HepG2 (cell line): Measurements from ENCODE around the gene SESN3. TPM values are rescaled to one million over a fixed set of nuclear protein-coding genes. Genes with fewer than 3 reads are reported as not detected.

Experiments used
- polyA plus RNA-seq, 8 experiments: library from polyadenylated mRNA; depleted of rRNA in 3 of 8; stranded (reverse) in 7 of 8; unstranded in 1 of 8; fragments of >200 nt; fragmentation: Illumina TruSeq in 4 of 8; extraction: Trizol in 4 of 8; gene quantifications; 2 replicates each; pipeline versions ENCODE4 v1.2.1 to v1.2.3, GENCODE V29; 2011 to 2016; ENCODE audit warnings: low read depth in 4 of 8, missing spikeins in 1 of 8, mixed read lengths in 1 of 8; ENCODE audit not compliant: insufficient read depth in 1 of 8
- total RNA-seq, 5 experiments: library from RNA; depleted of rRNA; stranded (reverse); fragments of >200 nt; fragmentation: Illumina TruSeq; extraction: Trizol; gene quantifications; 2 replicates each; pipeline ENCODE4 v1.2.3, GENCODE V29; 2016; ENCODE audit warnings: low read depth in 1 of 5

SESN3 gene
- total and polyA plus RNA-seq, 2 of the 13 experiments (the other 11 are each of a cell fraction or from before 2014, with no cell fraction given) = 0.53 to 0.86 TPM

Other genes starting within 250 kb of the SESN3 start
- not detected in 2 replicates for gene KDM4E, start 205.9 kb downstream of the SESN3 start, total RNA-seq (2016; rRNA removed; fragmentation: Illumina TruSeq; extraction: Trizol)
- gene KDM4E, start 205.9 kb downstream of the SESN3 start, polyA plus RNA-seq (2011; rRNA removed) = not detected in 2 replicates
- gene KDM4F, start 181.8 kb downstream of the SESN3 start, total RNA-seq (2016; rRNA removed; fragmentation: Illumina TruSeq; extraction: Trizol) = not detected in 2 replicates
- gene KDM4F, start 181.8 kb downstream of the SESN3 start, polyA plus RNA-seq (2011; rRNA removed) = not detected in 2 replicates
- gene SRSF8, start 164.3 kb downstream of the SESN3 start, total RNA-seq (2016; rRNA removed; fragmentation: Illumina TruSeq; extraction: Trizol) = 25.8 and 33.0 TPM in 2 replicates
- gene SRSF8, start 164.3 kb downstream of the SESN3 start, polyA plus RNA-seq (2011; rRNA removed) = 21.8 and 22.2 TPM in 2 replicates
- 4.3 and 6.8 TPM in 2 replicates for gene ENDOD1, start 141.4 kb downstream of the SESN3 start, total RNA-seq (2016; rRNA removed; fragmentation: Illumina TruSeq; extraction: Trizol)
- gene ENDOD1, start 141.4 kb downstream of the SESN3 start, polyA plus RNA-seq (2011; rRNA removed) = 2.0 and 2.1 TPM in 2 replicates